GM19467 (cell line): ENCODE data around the gene TMBIM4.
A peak's percentile ranks its signal among the peaks of the same experiment; 100 is the strongest.
"Not testable (repeated sequence)": the region's sequence is repeated elsewhere in the genome, so short reads cannot be mapped to it uniquely, and the experiment has no call there.

Source experiments
- ATAC-seq: cut with Tn5 transposase; IDR thresholded peaks from one replicate; pipeline ENCODE4 v1.9.1; 2021; ENCODE audit warnings: mild to moderate bottlenecking, moderate library complexity; ENCODE audit not compliant: unreplicated experiment

TMBIM4 gene

GRCh38 chr12:66169221-66170170, at the start of gene TMBIM4:
TMBIM4 (minus strand) TSS chr12:66169996; CDS start chr12:66169951, 45 bp downstream.
- peak; percentile 89 for ATAC-seq

GRCh38 chr12:66217342-66217917, 47.6 kb upstream of the TMBIM4 start:
- ATAC-seq = no peak

- ATAC-seq = not testable (repeated sequence)
Observed at GRCh38 chr12:66213011-66213410, 43.2 kb upstream of the TMBIM4 start.

- ATAC-seq = not testable (repeated sequence)
Observed at GRCh38 chr12:66211573-66211972, 41.8 kb upstream of the TMBIM4 start.

- ATAC-seq = no peak
Observed at GRCh38 chr12:66210840-66211239, 41.0 kb upstream of the TMBIM4 start.

- ATAC-seq = no peak
Observed at GRCh38 chr12:66206141-66206540, 36.3 kb upstream of the TMBIM4 start.

GRCh38 chr12:66203820-66204219, 34.0 kb upstream of the TMBIM4 start:
- no peak for ATAC-seq

GRCh38 chr12:66199831-66200509, 30.2 kb upstream of the TMBIM4 start:
- no peak for ATAC-seq

- ATAC-seq = no peak
Observed at GRCh38 chr12:66199141-66199540, 29.3 kb upstream of the TMBIM4 start.

- ATAC-seq = no peak
Observed at GRCh38 chr12:66197495-66197921, 27.7 kb upstream of the TMBIM4 start.

- ATAC-seq = peak; percentile 89
Observed at GRCh38 chr12:66196806-66197205, 27.0 kb upstream of the TMBIM4 start.

GRCh38 chr12:66195242-66195641, 25.4 kb upstream of the TMBIM4 start:
- no peak for ATAC-seq

GRCh38 chr12:66194122-66194521, 24.3 kb upstream of the TMBIM4 start:
- no peak for ATAC-seq

- ATAC-seq = no peak
Observed at GRCh38 chr12:66191547-66192126, 21.8 kb upstream of the TMBIM4 start.

- ATAC-seq = no peak
Observed at GRCh38 chr12:66190519-66191370, 20.9 kb upstream of the TMBIM4 start.

- ATAC-seq = no peak
Observed at GRCh38 chr12:66189889-66190288, 20.1 kb upstream of the TMBIM4 start.

- no peak for ATAC-seq
Observed at GRCh38 chr12:66189486-66189843, 19.7 kb upstream of the TMBIM4 start.

- peak; percentile 59 for ATAC-seq
Observed at GRCh38 chr12:66188584-66189485, 19.0 kb upstream of the TMBIM4 start, which contains the start of gene IRAK3. IRAK3 (plus strand) TSS chr12:66189214; CDS start chr12:66189300, 86 bp downstream.

- ATAC-seq = no peak
Observed at GRCh38 chr12:66187821-66188220, 18.0 kb upstream of the TMBIM4 start.
